AG20443 (cell line): Measurements from ENCODE around the gene MNAT1.
"Not testable (repeated sequence)": the region's sequence is repeated elsewhere in the genome, so short reads cannot be mapped to it uniquely, and the experiment has no call there.

ENCODE experiments used
- DNase-seq: peaks from one replicate; pipeline ENCODE4 v3.0.0; 2012; ENCODE audit warnings: low spot score, mixed read lengths

Gene MNAT1

DNA sequence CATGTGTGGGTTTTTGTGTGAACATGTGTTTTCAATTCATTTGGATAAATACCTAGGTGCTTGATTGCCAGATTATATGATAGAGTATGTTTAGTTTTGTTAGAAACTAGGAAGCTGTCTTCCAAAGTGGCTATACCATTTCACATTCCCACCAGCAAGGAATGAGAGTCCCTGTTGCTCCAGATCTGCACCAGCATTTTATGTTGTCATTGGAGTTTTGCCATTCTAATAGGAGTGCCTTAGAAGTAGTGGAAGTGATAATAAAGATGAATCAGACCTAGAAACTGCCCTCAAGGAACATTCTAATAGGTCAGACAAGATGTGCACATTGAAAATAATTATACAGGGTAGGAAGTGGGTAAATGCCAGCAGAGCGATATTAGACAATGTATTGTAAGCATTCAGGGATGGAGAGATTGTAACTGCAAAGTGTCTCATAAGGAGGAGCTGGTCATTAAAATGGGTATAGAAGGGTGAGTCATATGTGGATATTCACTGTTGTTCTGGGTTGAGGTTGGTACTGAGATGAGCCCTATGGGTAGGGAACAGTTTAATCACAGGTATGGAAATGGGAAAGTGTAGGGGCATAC is 71.4 kb downstream of the MNAT1 start:
- peak; percentile 22 for DNase-seq

DNA sequence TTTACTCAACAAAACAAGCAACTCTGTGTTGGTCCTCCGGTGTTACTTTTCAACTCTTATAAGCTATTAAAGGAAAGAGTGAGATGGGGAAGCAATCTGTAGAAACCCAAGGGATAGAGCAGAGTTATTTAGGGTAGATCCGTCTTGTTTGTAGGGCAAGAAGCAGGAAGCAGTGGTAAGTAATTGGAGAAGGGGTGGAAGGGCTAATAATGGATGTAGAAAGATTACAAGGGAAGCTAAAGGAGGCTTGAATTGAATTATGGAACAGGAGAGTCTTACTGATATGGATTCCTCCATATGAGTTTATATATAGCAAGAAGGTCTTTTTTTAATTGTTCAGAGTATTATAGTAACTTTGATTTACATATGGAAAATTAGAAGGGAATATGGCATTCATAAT is 72.7 kb downstream of the MNAT1 start:
- no peak for DNase-seq

DNA sequence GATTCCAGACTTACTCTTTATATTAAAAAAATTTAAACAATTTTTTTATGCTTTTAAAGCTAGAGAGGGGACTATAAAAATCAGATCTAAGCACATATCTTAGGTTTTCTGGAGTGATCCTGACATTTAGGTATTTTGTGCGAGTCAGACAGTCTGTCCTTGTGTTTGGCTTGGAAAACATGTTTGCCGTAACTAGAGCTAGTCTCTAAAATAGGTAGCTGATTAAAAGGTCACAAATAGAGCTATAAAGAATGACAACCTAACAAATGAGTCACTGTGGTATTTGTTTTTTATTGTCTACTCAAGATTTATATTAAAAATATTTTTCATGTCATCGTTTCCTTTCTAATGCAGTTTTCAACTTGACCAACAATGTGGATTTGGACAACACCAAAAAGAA is 73.4 kb downstream of the MNAT1 start:
- DNase-seq = no peak

DNA sequence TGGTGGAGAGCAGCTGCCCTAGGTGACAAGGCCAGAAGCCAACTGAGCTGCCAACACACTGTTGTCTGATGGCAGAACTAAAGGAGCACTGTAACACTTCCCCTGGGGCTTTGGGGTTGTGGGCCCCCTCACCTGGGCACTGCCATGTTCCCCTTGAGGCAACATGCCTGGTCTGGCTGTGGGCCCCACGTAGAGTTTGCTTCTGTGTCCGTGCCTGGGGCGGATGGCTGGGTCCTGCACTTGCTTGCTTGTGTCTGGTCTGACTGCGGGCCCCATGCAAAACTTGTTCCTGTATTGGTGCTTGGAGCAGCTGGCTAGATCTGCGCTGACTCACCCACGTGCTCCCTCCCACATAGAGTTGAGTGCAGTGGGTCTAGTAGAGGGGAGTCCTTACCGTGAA is 78.4 kb downstream of the MNAT1 start:
- no peak for DNase-seq

DNA sequence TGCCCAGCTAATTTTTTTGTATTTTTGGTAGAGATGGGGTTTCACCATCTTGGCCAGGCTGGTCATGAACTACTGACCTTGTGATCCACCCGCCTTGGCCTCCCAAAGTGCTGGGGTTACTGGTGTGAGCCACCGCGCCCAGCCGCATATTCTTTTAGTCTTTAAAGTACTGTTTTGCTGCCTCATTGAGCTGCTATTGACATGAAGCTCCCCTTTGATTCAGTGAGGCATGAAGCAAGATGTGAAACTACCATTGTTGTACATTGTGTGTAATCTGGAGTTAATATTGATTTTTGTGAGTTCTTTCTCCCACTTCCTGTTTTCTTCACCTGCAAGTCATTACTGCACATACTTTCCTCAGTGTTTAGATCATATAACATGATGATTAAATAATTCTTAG is 80.8 kb downstream of the MNAT1 start:
- no peak for DNase-seq

DNA sequence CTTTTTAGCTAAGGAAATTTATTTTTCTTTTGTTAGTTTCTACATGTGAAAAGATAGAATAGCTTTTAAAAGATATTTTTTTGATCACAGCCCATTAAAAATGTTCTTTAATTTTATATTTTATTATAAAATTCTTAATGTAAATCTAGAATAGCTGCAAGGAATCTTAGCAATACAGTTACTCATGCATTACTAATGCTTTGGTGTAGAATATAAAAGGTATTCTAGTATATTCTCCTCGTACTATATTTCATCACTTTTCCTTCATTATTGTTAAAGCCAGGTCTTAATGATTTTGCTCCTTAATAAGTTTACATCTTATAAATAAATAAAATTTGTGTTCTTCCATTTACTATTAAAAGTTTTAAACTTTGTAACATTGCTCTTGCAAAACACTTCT is 82.6 kb downstream of the MNAT1 start:
- no peak for DNase-seq

GRCh38 chr14:60819575-60819974 is 85.0 kb downstream of the MNAT1 start:
- DNase-seq = no peak

DNA sequence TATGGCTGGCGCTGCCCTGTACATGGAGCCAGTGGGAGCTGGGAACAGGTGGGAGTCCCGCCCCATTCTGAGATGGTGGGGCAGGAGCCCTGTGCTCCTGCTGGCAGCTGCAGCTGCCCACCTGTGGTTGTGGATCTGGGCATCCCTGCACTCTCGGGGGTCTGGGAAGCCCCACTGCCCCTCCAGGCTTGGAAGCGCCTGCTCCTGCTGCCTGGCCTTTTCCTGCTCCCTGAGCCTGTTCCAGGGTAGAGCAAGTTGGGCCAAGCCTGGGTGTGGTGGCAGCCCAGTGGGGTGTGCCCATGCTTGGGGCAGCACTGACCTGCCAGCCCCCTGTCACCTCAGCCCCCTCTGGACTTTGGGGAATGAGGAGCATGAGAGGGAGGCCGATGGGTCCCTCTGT is 104.0 kb downstream of the MNAT1 start:
- DNase-seq = no peak

DNA sequence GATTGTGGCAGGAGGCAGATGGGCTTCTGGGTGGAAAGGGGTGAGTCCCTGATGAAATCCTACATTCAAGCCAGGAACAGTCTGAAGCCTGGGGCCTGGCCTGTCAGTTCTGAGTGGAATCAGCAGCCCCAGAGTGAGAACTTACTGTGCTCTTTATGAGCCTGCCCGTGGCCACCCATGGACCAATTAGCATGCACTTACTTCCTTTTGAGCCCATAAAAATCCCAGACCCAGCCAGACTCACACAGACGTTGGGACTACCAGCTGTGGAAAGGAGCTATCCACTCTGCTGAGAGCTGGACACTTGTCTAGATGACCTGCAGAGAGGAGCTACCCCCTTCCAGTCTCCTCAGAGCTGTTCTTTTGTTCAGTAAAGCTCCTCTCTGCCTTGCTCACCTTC is 104.5 kb downstream of the MNAT1 start:
- DNase-seq = no peak

DNA sequence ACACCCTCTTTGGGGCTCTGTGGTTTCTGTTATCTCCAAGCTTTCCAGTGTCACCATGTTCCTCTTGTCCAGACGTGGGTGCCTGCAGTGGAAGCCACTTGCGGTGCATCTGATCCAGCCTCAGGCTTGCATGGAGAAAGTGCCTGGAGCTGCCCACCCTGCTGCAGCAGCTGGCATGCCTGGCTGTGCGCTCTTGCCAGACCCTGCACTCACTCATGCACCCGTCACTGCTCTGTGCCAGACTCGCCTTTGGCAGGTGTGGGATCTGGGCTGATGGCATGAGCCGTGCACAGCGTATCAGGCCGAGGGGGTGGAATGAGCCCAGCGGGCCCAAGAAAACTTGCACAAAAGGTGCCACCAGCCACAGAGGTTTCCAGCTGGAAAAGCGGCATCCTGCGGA is 105.1 kb downstream of the MNAT1 start:
- DNase-seq = no peak

GRCh38 chr14:60840313-60840712 is 105.8 kb downstream of the MNAT1 start:
- no peak for DNase-seq

DNA sequence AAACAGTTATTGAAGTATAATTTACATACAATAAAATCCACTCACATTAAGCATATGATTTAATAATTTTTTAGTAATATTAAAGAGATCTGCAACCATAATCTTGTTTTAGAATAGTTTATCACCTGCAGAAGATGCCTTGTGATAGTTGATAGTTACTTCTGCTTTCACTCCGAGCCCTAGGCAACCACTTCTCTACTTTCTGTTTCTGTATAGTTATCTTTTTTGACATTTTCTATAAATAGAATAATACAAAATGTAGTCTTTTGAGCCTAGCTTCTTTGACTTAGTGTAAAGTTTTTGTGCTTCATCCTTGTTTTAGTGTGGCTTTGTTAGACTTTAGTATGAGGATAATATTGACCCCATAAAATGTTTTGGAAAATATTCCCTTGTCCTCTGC is 111.0 kb downstream of the MNAT1 start:
- no peak for DNase-seq

- no peak for DNase-seq
Observed at GRCh38 chr14:60848066-60848465, 113.5 kb downstream of the MNAT1 start.

DNA sequence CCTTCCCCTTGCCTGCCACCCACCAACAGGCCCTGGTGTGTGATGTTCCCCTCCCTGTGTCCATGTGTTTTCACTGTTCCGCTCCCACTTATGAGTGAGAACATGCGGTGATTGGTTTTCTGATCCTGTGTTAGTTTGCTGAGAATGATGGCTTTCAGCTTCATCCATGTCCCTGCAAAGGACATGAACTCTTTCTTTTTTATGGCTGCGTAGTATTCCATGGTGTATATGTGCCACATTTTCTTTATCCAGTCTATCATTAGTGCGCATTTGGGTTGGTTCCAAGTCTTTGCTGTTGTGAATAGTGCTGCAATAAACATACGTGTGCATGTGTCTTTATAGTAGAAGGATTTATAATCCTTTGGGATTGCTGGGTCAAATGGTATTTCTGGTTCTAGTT is 117.1 kb downstream of the MNAT1 start:
- not testable (repeated sequence) for DNase-seq

DNA sequence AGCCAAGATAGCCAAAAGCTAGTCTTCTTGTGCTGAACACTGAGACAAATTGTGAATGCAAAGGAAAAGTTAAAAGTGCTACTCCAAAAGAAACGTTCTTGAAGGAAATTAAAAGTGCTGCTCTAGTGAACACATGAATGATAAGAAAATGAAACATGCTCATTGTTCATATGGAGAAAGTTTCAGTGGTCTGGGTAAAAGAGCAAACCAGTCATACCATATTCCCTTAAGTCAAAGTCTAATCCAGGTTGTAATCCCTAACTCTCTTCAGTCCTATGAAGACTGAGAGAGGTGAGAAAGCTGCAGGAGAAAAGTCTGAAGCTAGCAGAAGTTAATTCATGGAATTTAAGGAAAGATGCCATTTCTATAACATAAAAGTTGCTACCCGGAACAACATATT is 121.5 kb downstream of the MNAT1 start:
- DNase-seq = no peak

DNA sequence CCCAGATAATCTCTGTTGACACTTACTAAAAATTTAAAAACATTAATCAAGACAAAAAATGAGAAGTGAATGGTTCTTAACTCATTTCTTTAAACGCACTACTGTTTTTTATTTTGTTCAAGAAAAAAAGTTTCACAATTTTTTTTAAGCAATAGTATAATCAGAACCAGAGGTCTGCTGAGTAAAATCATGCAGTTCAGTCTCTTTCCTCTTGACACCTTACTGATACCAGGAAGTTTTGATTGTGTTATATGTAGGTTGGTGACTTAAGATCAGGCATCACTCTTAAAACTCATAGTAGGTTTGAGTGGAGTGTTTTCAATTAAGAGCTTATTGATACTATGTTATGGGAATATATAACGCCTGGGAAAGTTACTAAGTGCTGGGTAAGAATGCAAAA is 125.0 kb downstream of the MNAT1 start:
- no peak for DNase-seq

GRCh38 chr14:60861545-60862140 is 127.1 kb downstream of the MNAT1 start:
- no peak for DNase-seq

GRCh38 chr14:60862283-60862682 is 127.7 kb downstream of the MNAT1 start:
- DNase-seq = no peak

GRCh38 chr14:60863249-60863648 is 128.7 kb downstream of the MNAT1 start:
- DNase-seq = no peak

- no peak for DNase-seq
Observed at GRCh38 chr14:60865378-60866127, 131.0 kb downstream of the MNAT1 start.

- no peak for DNase-seq
Observed at GRCh38 chr14:60867503-60868172, 133.1 kb downstream of the MNAT1 start.

GRCh38 chr14:60878121-60878520 is 143.6 kb downstream of the MNAT1 start:
- DNase-seq = no peak

DNA sequence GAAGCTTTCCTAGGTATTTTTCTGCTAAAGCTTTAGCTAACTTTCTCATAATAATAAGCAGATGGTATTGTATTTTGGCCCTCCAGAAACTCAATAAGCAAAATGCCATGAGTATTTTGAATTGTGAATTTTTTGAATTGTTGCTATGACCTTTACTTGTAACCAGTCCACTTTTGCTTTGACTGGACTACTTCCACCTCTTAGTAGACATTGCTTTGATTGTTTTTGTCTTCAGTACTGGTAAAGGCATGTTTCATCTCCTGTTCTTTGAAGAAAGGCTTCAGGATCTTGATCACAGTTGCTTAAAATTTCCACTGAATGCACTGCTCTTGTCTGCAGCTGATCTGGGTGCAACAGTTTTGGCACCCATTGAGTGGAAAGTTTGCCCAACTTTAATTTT is 144.0 kb downstream of the MNAT1 start:
- peak; percentile 7 for DNase-seq
